GM10266 (cell line): ENCODE data around the gene INO80E.

ENCODE experiments used
- DNase-seq: peaks from one replicate; pipeline ENCODE4 v3.0.0; 2012; ENCODE audit errors: extremely low spot score
- TF ChIP-seq, protein P1 (sequence below): IDR thresholded peaks from 2 replicates; pipeline ENCODE4 v1.5.1; 2012; ENCODE audit warnings: mild to moderate bottlenecking, low read depth; ENCODE audit not compliant: control insufficient read depth, insufficient read depth; ENCODE audit errors: missing control alignments

The INO80E gene

DNA sequence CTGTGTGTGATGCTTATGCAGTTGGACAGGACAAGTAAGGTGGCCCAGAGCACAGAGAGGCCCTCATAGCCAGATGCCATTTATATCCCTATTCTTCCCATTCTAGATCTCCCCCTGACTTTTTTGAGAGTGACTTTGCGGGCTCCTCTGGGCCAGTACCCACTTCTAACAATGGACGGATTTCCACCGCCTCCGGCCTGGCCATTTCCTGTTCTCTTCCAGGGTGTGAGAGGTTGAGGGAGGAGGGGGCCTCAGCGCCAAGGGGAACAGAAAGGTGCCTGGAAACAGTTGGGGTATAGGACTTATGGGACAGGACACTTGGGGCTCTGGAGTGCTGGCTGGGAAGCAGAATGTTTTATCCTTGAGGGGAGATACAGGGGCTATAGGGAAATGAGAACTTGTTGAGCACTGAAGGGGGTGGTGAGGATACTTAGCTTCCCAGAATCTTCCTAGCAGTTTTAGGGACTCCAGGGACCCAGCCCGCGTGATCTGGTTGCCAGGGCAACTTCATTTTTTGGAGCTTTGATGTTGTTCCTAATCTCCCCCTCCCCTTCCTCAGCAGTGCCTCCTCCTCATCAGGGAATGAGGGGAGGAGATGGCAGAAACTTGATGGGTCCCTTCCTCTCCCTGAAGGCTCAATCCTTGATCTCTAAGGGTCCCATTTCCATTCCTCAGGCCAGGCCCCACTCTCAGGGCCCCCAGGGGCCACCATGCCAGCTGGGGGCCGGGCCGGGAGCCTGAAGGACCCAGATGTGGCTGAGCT is 18.8 kb upstream of the INO80E start:
- DNase-seq: no peak
- TF ChIP-seq, protein P1, sequence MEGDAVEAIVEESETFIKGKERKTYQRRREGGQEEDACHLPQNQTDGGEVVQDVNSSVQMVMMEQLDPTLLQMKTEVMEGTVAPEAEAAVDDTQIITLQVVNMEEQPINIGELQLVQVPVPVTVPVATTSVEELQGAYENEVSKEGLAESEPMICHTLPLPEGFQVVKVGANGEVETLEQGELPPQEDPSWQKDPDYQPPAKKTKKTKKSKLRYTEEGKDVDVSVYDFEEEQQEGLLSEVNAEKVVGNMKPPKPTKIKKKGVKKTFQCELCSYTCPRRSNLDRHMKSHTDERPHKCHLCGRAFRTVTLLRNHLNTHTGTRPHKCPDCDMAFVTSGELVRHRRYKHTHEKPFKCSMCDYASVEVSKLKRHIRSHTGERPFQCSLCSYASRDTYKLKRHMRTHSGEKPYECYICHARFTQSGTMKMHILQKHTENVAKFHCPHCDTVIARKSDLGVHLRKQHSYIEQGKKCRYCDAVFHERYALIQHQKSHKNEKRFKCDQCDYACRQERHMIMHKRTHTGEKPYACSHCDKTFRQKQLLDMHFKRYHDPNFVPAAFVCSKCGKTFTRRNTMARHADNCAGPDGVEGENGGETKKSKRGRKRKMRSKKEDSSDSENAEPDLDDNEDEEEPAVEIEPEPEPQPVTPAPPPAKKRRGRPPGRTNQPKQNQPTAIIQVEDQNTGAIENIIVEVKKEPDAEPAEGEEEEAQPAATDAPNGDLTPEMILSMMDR: no peak

DNA sequence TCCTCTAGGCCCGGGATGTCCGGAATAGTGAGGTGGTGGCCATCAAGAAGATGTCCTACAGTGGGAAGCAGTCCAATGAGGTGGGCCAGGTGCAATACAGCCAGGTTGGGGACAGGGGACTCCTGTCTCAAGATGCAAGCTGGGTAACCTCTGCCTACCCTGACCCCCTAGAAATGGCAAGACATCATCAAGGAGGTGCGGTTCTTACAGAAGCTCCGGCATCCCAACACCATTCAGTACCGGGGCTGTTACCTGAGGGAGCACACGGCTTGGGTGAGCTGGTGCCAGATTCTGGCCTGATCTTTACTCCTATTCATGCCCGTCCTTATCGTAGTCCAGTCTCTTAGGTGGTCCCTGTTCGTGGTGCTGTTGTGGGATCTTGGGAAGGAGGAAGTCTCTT is 18.0 kb upstream of the INO80E start:
- DNase-seq: no peak
- TF ChIP-seq, protein P1: no peak

DNA sequence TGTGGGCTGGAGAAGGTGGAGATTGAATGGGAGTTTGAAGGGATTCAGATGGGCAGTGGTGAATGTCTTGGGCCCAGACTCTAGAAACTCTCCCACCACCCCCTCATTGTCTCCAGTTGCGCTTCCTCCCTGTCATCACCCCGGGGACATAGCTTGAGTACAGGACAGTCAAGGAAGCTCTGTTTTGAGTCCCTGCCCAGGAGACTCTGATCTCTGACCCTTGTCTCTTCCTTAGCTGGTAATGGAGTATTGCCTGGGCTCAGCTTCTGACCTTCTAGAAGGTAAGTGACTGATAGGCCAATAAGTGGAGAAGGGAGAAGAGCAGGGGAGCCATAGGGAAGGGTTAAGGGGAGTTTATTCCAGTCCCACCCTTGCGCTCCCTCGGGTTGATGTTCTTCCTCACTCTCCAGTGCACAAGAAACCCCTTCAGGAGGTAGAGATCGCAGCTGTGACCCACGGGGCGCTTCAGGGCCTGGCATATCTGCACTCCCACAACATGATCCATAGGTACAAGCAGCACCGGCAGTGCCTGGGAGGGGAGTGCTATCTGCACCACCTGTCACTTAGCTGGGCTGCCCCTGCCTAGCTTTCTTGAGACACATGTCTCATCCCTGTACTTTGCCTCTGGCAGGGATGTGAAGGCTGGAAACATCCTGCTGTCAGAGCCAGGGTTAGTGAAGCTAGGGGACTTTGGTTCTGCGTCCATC is 17.3 kb upstream of the INO80E start:
- TF ChIP-seq, protein P1: no peak
- DNase-seq: no peak

DNA sequence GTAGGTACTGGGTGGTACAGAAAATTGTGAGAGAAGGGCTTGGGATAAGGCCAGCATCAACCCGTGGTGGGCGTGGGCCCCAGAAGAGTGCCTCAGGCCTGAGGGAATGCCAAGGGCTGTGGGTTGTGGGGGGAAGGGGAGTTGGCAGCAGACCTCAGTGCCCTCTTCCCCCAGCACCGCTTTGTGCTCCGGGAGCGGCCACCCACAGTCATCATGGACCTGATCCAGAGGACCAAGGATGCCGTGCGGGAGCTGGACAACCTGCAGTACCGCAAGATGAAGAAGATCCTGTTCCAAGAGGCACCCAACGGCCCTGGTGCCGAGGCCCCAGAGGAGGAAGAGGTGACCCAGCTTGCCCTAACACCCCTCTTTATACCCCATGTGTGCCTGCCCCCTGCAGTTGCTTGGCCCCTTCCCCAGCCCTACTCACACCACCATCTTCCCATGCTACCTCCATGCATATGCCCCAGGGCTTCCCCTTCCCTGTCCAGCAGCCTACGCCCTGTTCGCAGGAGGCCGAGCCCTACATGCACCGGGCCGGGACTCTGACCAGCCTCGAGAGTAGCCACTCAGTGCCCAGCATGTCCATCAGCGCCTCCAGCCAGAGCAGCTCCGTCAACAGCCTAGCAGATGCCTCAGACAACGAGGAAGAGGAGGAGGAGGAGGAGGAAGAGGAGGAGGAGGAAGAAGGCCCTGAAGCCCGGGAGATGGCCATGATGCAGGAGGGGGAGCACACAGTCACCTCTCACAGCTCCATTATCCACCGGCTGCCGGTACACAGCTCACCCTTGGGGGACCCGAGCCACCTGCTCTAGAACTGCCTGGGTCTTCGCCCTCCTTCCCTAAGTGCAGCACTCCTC is 13.3 kb upstream of the INO80E start:
- TF ChIP-seq, protein P1: no peak
- no peak for DNase-seq

DNA sequence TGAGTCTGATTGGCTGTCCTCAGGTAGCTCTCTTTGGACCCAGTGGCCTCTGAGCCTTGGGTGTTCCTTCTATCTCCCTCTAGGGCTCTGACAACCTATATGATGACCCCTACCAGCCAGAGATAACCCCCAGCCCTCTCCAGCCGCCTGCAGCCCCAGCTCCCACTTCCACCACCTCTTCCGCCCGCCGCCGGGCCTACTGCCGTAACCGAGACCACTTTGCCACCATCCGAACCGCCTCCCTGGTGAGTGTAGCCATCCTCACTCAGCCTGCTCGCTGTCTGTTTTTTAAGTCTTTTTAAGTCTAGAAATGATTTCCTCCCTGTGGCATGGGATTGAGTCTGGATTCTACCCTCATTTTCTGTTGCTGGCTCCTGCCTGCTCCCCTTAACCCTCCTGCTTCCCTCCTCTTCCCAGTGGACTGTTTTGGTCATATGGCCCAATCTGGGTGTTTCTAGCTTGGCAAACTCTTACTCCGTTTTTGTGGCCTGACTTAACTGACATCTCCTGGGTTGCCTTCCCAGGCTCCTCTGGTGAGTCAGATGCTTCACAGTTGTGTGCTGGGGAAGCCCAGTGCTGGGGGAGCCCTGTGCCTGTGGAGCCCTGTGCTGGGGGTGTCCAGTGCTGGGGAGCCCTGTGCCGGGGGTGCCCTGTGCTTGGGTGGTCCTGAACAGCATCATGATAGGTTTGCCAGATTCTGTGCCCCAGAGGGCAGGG is 12.5 kb upstream of the INO80E start:
- DNase-seq: no peak
- TF ChIP-seq, protein P1: no peak

DNA sequence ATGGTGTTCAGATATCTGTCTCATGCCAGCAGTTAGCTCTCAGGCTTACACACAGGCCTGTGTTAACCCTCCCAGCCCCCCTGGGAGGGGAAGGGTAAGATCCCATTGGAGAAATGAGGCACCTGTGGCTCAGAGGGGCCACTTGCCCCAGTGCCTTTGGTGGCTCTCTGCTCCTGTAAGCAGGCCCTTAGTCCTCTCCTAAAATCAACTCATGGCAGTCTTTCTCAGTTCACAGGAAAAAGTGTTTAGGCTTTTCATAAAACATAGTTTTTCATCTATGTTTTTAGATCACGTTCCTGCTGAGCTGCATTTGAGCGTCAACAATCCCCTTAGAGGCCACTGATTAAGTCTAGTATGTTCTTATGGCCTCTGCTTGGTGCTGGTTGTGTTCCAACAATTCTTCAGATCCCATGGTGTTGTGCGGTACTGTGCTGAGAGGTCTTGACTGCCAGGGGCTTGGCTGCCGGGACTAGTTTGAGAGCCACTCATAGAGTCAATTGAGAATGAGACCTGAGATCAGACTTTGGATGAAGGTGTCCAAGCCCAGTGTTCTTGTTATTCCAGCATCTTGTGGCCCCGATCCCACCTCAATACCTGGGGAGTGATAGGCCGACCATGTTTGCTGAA is 11.8 kb upstream of the INO80E start:
- TF ChIP-seq, protein P1: no peak
- DNase-seq: no peak
